Liver (tissue), 9 donors: ENCODE results near the gene SELENOI. TPM values are rescaled to one million over a fixed set of nuclear protein-coding genes. Genes with fewer than 3 reads are reported as not detected.

Source experiments
- DNase-seq: peaks from one replicate; pipeline ENCODE4 v3.0.0-alpha.2; 2017; ENCODE audit warnings: low spot score
- H3K27ac ChIP-seq, 2 donors: one replicate each; pipeline ENCODE4 v1.7.0; 2013; ENCODE audit warnings: inconsistent platforms in 2 of 2, low read length in 2 of 2, control low read depth in 1 of 2, low read depth in 1 of 2, mild to moderate bottlenecking in 1 of 2
- H3K27me3 ChIP-seq, 4 donors: one replicate each; pipeline versions ENCODE4 v1.6.1 to v1.7.0; 2013; ENCODE audit warnings: low read length in 3 of 4, inconsistent platforms in 1 of 4, mild to moderate bottlenecking in 1 of 4, moderate library complexity in 1 of 4; ENCODE audit not compliant: control insufficient read depth in 4 of 4, insufficient read depth in 4 of 4
- H3K36me3 ChIP-seq, 4 donors: one replicate each; pipeline versions ENCODE4 v1.6.1 to v1.7.0; 2013; ENCODE audit warnings: low read length in 3 of 4, mild to moderate bottlenecking in 3 of 4, low read depth in 1 of 4, moderate library complexity in 1 of 4; ENCODE audit not compliant: control insufficient read depth in 4 of 4, insufficient read depth in 3 of 4
- H3K4me1 ChIP-seq, 4 donors: one replicate each; pipeline versions ENCODE4 v1.6.1 to v1.7.0; 2013; ENCODE audit warnings: low read length in 3 of 4, mild to moderate bottlenecking in 3 of 4, moderate library complexity in 1 of 4; ENCODE audit not compliant: control insufficient read depth in 4 of 4, insufficient read depth in 4 of 4
- H3K4me3 ChIP-seq, 3 donors: one replicate each; pipeline versions ENCODE4 v1.6.1 to v1.7.0; 2013; ENCODE audit warnings: low read length in 3 of 3, control low read depth in 1 of 3, low read depth in 1 of 3, mild to moderate bottlenecking in 1 of 3
- H3K9ac ChIP-seq, 2 donors: one replicate each; pipeline ENCODE4 v1.7.0; 2013; ENCODE audit warnings: low read length in 2 of 2, mild to moderate bottlenecking in 2 of 2, moderate library complexity in 2 of 2, control low read depth in 1 of 2, low read depth in 1 of 2
- H3K9me3 ChIP-seq, 4 donors: one replicate each; pipeline versions ENCODE4 v1.6.1 to v1.7.0; 2013; ENCODE audit warnings: low read length in 3 of 4; ENCODE audit not compliant: control insufficient read depth in 4 of 4
- EGR1 ChIP-seq, 2 donors: IDR thresholded peaks; 2 replicates each; pipeline ENCODE4 v1.6.1; 2016 to 2018; ENCODE audit warnings: antibody characterized with exemption in 2 of 2, low read depth in 2 of 2
- FOXA1 ChIP-seq: IDR thresholded peaks from 2 replicates; pipeline ENCODE4 v1.6.1; 2016; ENCODE audit warnings: antibody characterized with exemption
- FOXA2 ChIP-seq: IDR thresholded peaks from 2 replicates; pipeline ENCODE4 v1.6.1; 2016; ENCODE audit warnings: antibody characterized with exemption
- GABPA ChIP-seq, 2 donors: IDR thresholded peaks in 1 of 2; conservative IDR thresholded peaks in 1 of 2; 2 replicates each; pipeline ENCODE4 v1.6.1; 2016; ENCODE audit warnings: antibody characterized with exemption in 2 of 2, mild to moderate bottlenecking in 1 of 2, moderate library complexity in 1 of 2
- HNF4A ChIP-seq, 2 donors: conservative IDR thresholded peaks; 2 replicates each; pipeline ENCODE4 v1.6.1; 2016; ENCODE audit warnings: antibody characterized with exemption in 2 of 2, mild to moderate bottlenecking in 2 of 2
- HNF4G ChIP-seq: IDR thresholded peaks from 2 replicates; pipeline ENCODE4 v1.6.1; 2016; ENCODE audit warnings: antibody characterized with exemption
- JUND ChIP-seq, 2 donors: IDR thresholded peaks; 2 replicates each; pipeline ENCODE4 v1.6.1; 2016; ENCODE audit warnings: antibody characterized with exemption in 2 of 2
- NR2F2 ChIP-seq: IDR thresholded peaks from 2 replicates; pipeline ENCODE4 v1.6.1; 2016; ENCODE audit warnings: antibody characterized with exemption
- RAD21 ChIP-seq, 2 donors: IDR thresholded peaks; 2 replicates each; pipeline ENCODE4 v1.6.1; 2016; ENCODE audit warnings: antibody characterized with exemption in 2 of 2, mild to moderate bottlenecking in 2 of 2
- RXRA ChIP-seq, 2 donors: IDR thresholded peaks; 2 replicates each; pipeline ENCODE4 v1.6.1; 2017 to 2018; ENCODE audit warnings: antibody characterized with exemption in 2 of 2, mild to moderate bottlenecking in 1 of 2
- SP1 ChIP-seq: IDR thresholded peaks from 2 replicates; pipeline ENCODE4 v1.6.1; 2018; ENCODE audit warnings: antibody characterized with exemption, mild to moderate bottlenecking
- TAF1 ChIP-seq: conservative IDR thresholded peaks from 2 replicates; pipeline ENCODE4 v1.6.1; 2016; ENCODE audit warnings: antibody characterized with exemption, mild to moderate bottlenecking
- YY1 ChIP-seq: IDR thresholded peaks from 2 replicates; pipeline ENCODE4 v1.6.1; 2016; ENCODE audit warnings: antibody characterized with exemption, mild to moderate bottlenecking
- ZBTB33 ChIP-seq: IDR thresholded peaks from 2 replicates; pipeline ENCODE4 v1.6.1; 2016; ENCODE audit warnings: antibody characterized with exemption
- WGBS: extraction: QIAGEN DNeasy Blood & Tissue Kit; methylation state at CpG from one replicate; pipeline ENCODE4 v1.1.7; 2013; 5-methylcytosine and 5-hydroxymethylcytosine counted together
- polyA plus RNA-seq, 2 donors: library from polyadenylated mRNA; stranded (reverse) in 1 of 2; unstranded in 1 of 2; fragments of 200-250 nt in 1 of 2; fragments of >200 nt in 1 of 2; fragmentation: Nextera tagmentation in 1 of 2; extraction: Ambion mirVana in 1 of 2; gene quantifications; one replicate each; pipeline versions ENCODE4 v1.2.1 to v1.2.3, GENCODE V29; 2013 to 2015
- total RNA-seq, 2 donors: library from RNA; depleted of rRNA; stranded (reverse); fragments of >200 nt; gene quantifications; one replicate each; pipeline ENCODE4 v1.2.3, GENCODE V29; 2014
- TF ChIP-seq, protein P1 (sequence below): IDR thresholded peaks from 2 replicates; pipeline ENCODE4 v1.6.1; 2016; ENCODE audit warnings: antibody characterized with exemption, mild to moderate bottlenecking
- TF ChIP-seq, protein P2 (sequence below): IDR thresholded peaks from 2 replicates; pipeline ENCODE4 v1.6.1; 2016; ENCODE audit warnings: antibody characterized with exemption
- TF ChIP-seq, protein P3 (sequence below): IDR thresholded peaks from 2 replicates; pipeline ENCODE4 v1.6.1; 2016; ENCODE audit warnings: antibody characterized with exemption
- TF ChIP-seq, protein P4 (sequence below): fragments of 150-350 bp; IDR thresholded peaks from 2 replicates; pipeline ENCODE4 v1.5.1; 2017; ENCODE audit warnings: improper control_type of control experiment, low read depth, low read length; ENCODE audit not compliant: missing input control
- donor health status: healthy.
- donor health status: healthy.
- donor health status: healthy.
- donor health status: healthy.
- donor health status: healthy.

SELENOI gene
- total and polyA plus RNA-seq, 4 donors = 6.2 to 55.9 (median 17.5) TPM

DNA sequence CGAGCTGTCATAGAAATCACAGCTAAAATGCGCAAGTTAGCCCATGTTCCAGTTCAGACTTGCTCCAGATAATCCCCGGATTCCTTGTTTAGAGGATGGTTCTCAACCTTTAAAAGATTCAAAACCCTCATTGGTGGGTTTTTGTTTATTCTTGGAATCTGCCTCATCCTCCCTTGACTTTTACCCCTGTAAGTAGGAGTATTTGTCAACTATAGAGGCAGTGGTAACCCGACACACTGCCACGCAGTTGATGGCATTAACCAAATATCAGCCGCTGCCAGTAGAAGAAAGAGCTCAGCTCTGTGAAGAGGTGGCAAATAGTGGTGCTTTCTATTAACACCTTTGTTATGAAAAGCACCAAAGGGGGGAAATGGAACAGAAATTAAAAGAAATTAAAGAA is 40.4 kb upstream of the SELENOI start:
- no peaks in the 10 kb centered on the region for H3K4me1 ChIP-seq
- WGBS = 89% methylated on average over 6 of the region's 6 CpGs
- TF ChIP-seq RAD21 (IDR thresholded peaks at IDR 0.05) = no peak
- no peak for TF ChIP-seq EGR1 (IDR thresholded peaks at IDR 0.05; ENCODE audit: low read depth in 2 of 2)
- TF ChIP-seq, protein P1, sequence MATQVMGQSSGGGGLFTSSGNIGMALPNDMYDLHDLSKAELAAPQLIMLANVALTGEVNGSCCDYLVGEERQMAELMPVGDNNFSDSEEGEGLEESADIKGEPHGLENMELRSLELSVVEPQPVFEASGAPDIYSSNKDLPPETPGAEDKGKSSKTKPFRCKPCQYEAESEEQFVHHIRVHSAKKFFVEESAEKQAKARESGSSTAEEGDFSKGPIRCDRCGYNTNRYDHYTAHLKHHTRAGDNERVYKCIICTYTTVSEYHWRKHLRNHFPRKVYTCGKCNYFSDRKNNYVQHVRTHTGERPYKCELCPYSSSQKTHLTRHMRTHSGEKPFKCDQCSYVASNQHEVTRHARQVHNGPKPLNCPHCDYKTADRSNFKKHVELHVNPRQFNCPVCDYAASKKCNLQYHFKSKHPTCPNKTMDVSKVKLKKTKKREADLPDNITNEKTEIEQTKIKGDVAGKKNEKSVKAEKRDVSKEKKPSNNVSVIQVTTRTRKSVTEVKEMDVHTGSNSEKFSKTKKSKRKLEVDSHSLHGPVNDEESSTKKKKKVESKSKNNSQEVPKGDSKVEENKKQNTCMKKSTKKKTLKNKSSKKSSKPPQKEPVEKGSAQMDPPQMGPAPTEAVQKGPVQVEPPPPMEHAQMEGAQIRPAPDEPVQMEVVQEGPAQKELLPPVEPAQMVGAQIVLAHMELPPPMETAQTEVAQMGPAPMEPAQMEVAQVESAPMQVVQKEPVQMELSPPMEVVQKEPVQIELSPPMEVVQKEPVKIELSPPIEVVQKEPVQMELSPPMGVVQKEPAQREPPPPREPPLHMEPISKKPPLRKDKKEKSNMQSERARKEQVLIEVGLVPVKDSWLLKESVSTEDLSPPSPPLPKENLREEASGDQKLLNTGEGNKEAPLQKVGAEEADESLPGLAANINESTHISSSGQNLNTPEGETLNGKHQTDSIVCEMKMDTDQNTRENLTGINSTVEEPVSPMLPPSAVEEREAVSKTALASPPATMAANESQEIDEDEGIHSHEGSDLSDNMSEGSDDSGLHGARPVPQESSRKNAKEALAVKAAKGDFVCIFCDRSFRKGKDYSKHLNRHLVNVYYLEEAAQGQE = no peak
- TF ChIP-seq HNF4G = no peak
- no peak for TF ChIP-seq ZBTB33
- TF ChIP-seq, protein P2, sequence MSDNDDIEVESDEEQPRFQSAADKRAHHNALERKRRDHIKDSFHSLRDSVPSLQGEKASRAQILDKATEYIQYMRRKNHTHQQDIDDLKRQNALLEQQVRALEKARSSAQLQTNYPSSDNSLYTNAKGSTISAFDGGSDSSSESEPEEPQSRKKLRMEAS = no peak
- no peak for TF ChIP-seq TAF1
- no peak for TF ChIP-seq HNF4A (conservative IDR thresholded peaks at IDR 0.05)
- TF ChIP-seq YY1 = no peak
- TF ChIP-seq FOXA1 = no peak
- TF ChIP-seq JUND (IDR thresholded peaks at IDR 0.05) = no peak
- no peaks in the 10 kb centered on the region for H3K36me3 ChIP-seq
- no peak overlapping the region for H3K4me3 ChIP-seq
- H3K9ac ChIP-seq = no peak overlapping the region
- H3K27me3 ChIP-seq = no peaks in the 10 kb centered on the region
- no peak overlapping the region for H3K27ac ChIP-seq
- no peaks in the 10 kb centered on the region for H3K9me3 ChIP-seq
- no peak for DNase-seq

GRCh38 chr2:26309921-26310320 is 36.0 kb upstream of the SELENOI start:
- H3K4me1 ChIP-seq = no peaks in the 10 kb centered on the region
- H3K9me3 ChIP-seq = no peaks in the 10 kb centered on the region
- DNase-seq = no peak
- 88% methylated on average over 10 of the region's 10 CpGs for WGBS
- H3K9ac ChIP-seq = no peak overlapping the region
- no peaks in the 10 kb centered on the region for H3K36me3 ChIP-seq
- H3K27ac ChIP-seq = no peak overlapping the region
- H3K4me3 ChIP-seq = no peak overlapping the region
- no peaks in the 10 kb centered on the region for H3K27me3 ChIP-seq
- TF ChIP-seq RXRA (IDR thresholded peaks at IDR 0.05) (no peak), HNF4A (conservative IDR thresholded peaks at IDR 0.05) (no peak), SP1 (no peak), HNF4G (no peak), EGR1 (IDR thresholded peaks at IDR 0.05; ENCODE audit: low read depth in 2 of 2) (no peak), ZBTB33 (no peak), TAF1 (no peak), FOXA1 (no peak), JUND (IDR thresholded peaks at IDR 0.05) (no peak), GABPA (IDR thresholded peaks at IDR 0.05 in 1 of 2, conservative IDR thresholded peaks at IDR 0.05 in 1 of 2) (no peak), YY1 (no peak), RAD21 (IDR thresholded peaks at IDR 0.05) (no peak), FOXA2 (no peak), NR2F2 (no peak)
- TF ChIP-seq, protein P1 = no peak
- TF ChIP-seq, protein P3, sequence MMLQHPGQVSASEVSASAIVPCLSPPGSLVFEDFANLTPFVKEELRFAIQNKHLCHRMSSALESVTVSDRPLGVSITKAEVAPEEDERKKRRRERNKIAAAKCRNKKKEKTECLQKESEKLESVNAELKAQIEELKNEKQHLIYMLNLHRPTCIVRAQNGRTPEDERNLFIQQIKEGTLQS = no peak
- TF ChIP-seq, protein P4, sequence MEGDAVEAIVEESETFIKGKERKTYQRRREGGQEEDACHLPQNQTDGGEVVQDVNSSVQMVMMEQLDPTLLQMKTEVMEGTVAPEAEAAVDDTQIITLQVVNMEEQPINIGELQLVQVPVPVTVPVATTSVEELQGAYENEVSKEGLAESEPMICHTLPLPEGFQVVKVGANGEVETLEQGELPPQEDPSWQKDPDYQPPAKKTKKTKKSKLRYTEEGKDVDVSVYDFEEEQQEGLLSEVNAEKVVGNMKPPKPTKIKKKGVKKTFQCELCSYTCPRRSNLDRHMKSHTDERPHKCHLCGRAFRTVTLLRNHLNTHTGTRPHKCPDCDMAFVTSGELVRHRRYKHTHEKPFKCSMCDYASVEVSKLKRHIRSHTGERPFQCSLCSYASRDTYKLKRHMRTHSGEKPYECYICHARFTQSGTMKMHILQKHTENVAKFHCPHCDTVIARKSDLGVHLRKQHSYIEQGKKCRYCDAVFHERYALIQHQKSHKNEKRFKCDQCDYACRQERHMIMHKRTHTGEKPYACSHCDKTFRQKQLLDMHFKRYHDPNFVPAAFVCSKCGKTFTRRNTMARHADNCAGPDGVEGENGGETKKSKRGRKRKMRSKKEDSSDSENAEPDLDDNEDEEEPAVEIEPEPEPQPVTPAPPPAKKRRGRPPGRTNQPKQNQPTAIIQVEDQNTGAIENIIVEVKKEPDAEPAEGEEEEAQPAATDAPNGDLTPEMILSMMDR = no peak
- TF ChIP-seq, protein P2 = no peak
